Activated CD8-positive, alpha-beta memory T cell treated with anti-CD3 and anti-CD28 coated beads for 36 hours (primary cell): ENCODE measurements around the gene CXCL9. TPM values are rescaled to one million over a fixed set of nuclear protein-coding genes. Genes with fewer than 3 reads are reported as not detected.
"Not testable (repeated sequence)": the region's sequence is repeated elsewhere in the genome, so short reads cannot be mapped to it uniquely, and the experiment has no call there.

Source experiments
- CTCF ChIA-PET: fragments of 350-600 bp; sonication (Branson Sonifier 250); formaldehyde crosslinking; loops from one replicate; lab custom pipeline; 2021; ENCODE audit warnings: antibody characterized with exemption; lab: Charles Lee
- POLR2A ChIA-PET: fragments of 350-600 bp; sonication (Branson Sonifier 250); formaldehyde crosslinking; loops from one replicate; lab custom pipeline; 2021; ENCODE audit warnings: antibody characterized with exemption; lab: Charles Lee
- total RNA-seq, 2 experiments: library from RNA; stranded (reverse); gene quantifications; one replicate each; pipeline ENCODE4 v1.2.3, GENCODE V29; 2021

Gene CXCL9
- under 1 TPM; 0.48 to 0.70 TPM for total RNA-seq

- ChIA-PET POLR2A (no interaction called here), CTCF (no interaction called here)
Observed at GRCh38 chr4:76007089-76007862, at the start of gene CXCL9. TSS of gene CXCL9 (minus strand) at chr4:76007509. CDS start at chr4:76007449, 60 bp downstream.

GRCh38 chr4:76055421-76055820, 48.1 kb upstream of the CXCL9 start:
- ChIA-PET CTCF (no interaction called here), POLR2A (no interaction called here)

- ChIA-PET CTCF (no interaction called here), POLR2A (no interaction called here)
Observed at GRCh38 chr4:76055016-76055415, 47.7 kb upstream of the CXCL9 start.

GRCh38 chr4:76053730-76054129, 46.4 kb upstream of the CXCL9 start:
- POLR2A ChIA-PET = no interaction called here
- CTCF ChIA-PET = interaction anchor here (0.8 kb wide), 1 partner anchor 58 kb away, joined by 3 read pairs; no protein-coding TSS in a partner anchor

- POLR2A ChIA-PET, CTCF ChIA-PET: not testable (repeated sequence)
Observed at GRCh38 chr4:76050560-76051050, 43.3 kb upstream of the CXCL9 start.

- POLR2A ChIA-PET, CTCF ChIA-PET: not testable (repeated sequence)
Observed at GRCh38 chr4:76049860-76050416, 42.6 kb upstream of the CXCL9 start.

GRCh38 chr4:76044686-76045085, 37.4 kb upstream of the CXCL9 start:
- POLR2A ChIA-PET, CTCF ChIA-PET: not testable (repeated sequence)

GRCh38 chr4:76043306-76043705, 36.0 kb upstream of the CXCL9 start:
- POLR2A ChIA-PET = interaction anchor here (2.3 kb wide), 1 partner anchor 15 kb away, joined by 7 read pairs; no protein-coding TSS in a partner anchor
- CTCF ChIA-PET = not testable (repeated sequence)

- POLR2A ChIA-PET = interaction anchor here (2.3 kb wide), 1 partner anchor 16 kb away, joined by 7 read pairs; no protein-coding TSS in a partner anchor
- CTCF ChIA-PET = not testable (repeated sequence)
Observed at GRCh38 chr4:76042241-76042998, 35.1 kb upstream of the CXCL9 start.

GRCh38 chr4:76036855-76037254, 29.5 kb upstream of the CXCL9 start:
- POLR2A ChIA-PET = no interaction called here

GRCh38 chr4:76035799-76036380, 28.6 kb upstream of the CXCL9 start, which contains the start of gene CXCL11:
TSS of gene CXCL11 (minus strand) at chr4:76036070. CDS start at chr4:76035987, 83 bp downstream.
- ChIA-PET POLR2A (no interaction called here), CTCF (interaction anchor here (1.2 kb wide), 1 partner anchor 39 kb away, joined by 4 read pairs; no protein-coding TSS in a partner anchor)

More at GRCh38 chr4:76036855-76037254, 29.5 kb upstream of the CXCL9 start:
- CTCF ChIA-PET = interaction anchor here (0.9 kb wide), 1 partner anchor 30 kb away, joined by 3 read pairs; no protein-coding TSS in a partner anchor

GRCh38 chr4:76035141-76035540, 27.8 kb upstream of the CXCL9 start:
- ChIA-PET CTCF (interaction anchor here (1.2 kb wide), 1 partner anchor 39 kb away, joined by 4 read pairs; no protein-coding TSS in a partner anchor), POLR2A (no interaction called here)

- CTCF ChIA-PET = no interaction called here
- POLR2A ChIA-PET = no interaction called here
Observed at GRCh38 chr4:76029300-76029699, 22.0 kb upstream of the CXCL9 start.

GRCh38 chr4:76028350-76028765, 21.0 kb upstream of the CXCL9 start:
- ChIA-PET POLR2A (no interaction called here), CTCF (no interaction called here)

- CTCF ChIA-PET = interaction anchor here (1.4 kb wide), 1 partner anchor 27 kb away, joined by 4 read pairs; no protein-coding TSS in a partner anchor
- POLR2A ChIA-PET = no interaction called here
Observed at GRCh38 chr4:76024065-76024464, 16.8 kb upstream of the CXCL9 start.

GRCh38 chr4:76023389-76023788, 16.1 kb upstream of the CXCL9 start, which contains the start of gene CXCL10:
TSS of gene CXCL10 (minus strand) at chr4:76023497. CDS start at chr4:76023431, 66 bp downstream.
- CTCF ChIA-PET = interaction anchor here (1.4 kb wide), 1 partner anchor 26 kb away, joined by 4 read pairs; no protein-coding TSS in a partner anchor
- POLR2A ChIA-PET = no interaction called here

- ChIA-PET CTCF (no interaction called here), POLR2A (no interaction called here)
Observed at GRCh38 chr4:76022677-76023076, 15.4 kb upstream of the CXCL9 start.

- ChIA-PET POLR2A (no interaction called here), CTCF (no interaction called here)
Observed at GRCh38 chr4:76022031-76022430, 14.7 kb upstream of the CXCL9 start.
